Activated CD8-positive, alpha-beta memory T cell treated with anti-CD3 and anti-CD28 coated beads, Interleukin-2, amount 50 U/mL, for 48 hours (primary cell): ENCODE data around the gene REXO1.

Experiments
- DNase-seq: peaks from one replicate; pipeline ENCODE4 v3.0.0-alpha.2; 2020

REXO1 gene

DNA sequence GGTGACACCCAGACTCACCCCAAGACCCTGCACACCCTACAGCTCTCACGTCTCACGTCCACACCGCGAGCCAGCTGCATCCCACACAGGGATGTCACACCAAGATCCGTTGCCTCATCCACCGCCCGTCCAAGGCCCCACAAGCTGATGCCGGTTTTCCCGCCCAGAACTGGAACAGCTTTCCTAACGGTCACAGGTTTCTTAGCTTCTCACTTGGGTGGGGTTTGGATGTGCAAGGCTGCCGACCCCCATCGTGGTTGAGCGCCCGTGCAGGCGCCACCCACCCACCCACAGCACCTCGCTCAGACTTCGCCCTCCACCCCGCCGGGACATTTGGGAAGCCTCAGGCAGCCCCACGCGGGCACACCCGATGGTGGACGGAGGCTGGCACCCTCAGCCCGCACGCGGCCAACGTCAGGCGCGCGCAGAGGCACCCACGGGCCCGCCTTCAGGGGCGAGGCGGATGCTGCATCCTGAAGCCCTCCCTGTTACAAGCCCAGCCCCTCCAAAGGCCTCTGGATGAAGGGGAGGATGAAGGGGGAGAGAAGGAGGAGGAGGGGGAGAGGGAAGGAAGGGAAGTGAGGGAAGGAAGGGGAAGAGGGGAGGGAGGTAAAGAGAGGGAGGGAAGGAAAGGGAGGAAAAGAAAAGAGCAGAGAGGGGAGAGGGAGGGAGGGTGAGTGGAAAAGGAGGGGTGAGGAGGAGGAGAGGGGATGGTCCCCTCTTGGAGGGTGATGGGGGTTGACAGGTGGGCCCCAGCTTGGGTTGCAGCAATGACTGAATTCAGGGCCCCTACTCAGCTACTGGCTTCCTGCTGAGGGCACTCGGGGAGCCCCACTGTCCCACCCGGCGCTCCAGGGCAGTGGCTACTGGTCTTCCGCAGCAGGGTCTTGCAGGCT lies 82.1 kb downstream of the REXO1 start:
- no peak for DNase-seq
